OCI-LY7 (cell line): ENCODE data around the gene CYBRD1. TPM values are rescaled to one million over a fixed set of nuclear protein-coding genes. Genes with fewer than 3 reads are reported as not detected.

ENCODE experiments used
- BruUV-seq: library from RNA; stranded (reverse); fragments of 400-500 nt; replicated peaks from 2 replicates; lab custom pipeline; 2021; lab: Mats Ljungman, UMichigan
- CTCF ChIA-PET: fragments of 300-600 bp; sonication (Branson Sonifier 250); formaldehyde crosslinking; loops from one replicate; lab custom pipeline; 2022; ENCODE audit warnings: antibody characterized with exemption; ENCODE audit not compliant: unreplicated experiment; lab: Charles Lee
- POLR2A ChIA-PET: fragments of 300-600 bp; sonication (Branson Sonifier 250); formaldehyde crosslinking; loops from one replicate; lab custom pipeline; 2022; ENCODE audit warnings: antibody characterized with exemption; lab: Charles Lee
- DNase-seq: peaks from one replicate; pipeline ENCODE4 v3.0.0-alpha.2; 2015; ENCODE audit warnings: low spot score
- H2AFZ ChIP-seq: fragments of 200-600 bp; sonication (generic), shearing (Covaris generic); 2 replicates; pipeline ENCODE4 v1.6.1; 2014; ENCODE audit warnings: mild to moderate bottlenecking, antibody characterized with exemption, low read length, moderate library complexity
- H3K27ac ChIP-seq: fragments of 200-600 bp; sonication (generic); 2 replicates; pipeline ENCODE4 v1.5.1; 2014; ENCODE audit warnings: mixed run types, low read depth, mild to moderate bottlenecking, moderate library complexity, low read length, inconsistent platforms; ENCODE audit not compliant: poor library complexity, severe bottlenecking
- H3K36me3 ChIP-seq: fragments of 200-600 bp; sonication (generic); 2 replicates; pipeline ENCODE4 v1.6.1; 2014; ENCODE audit warnings: mild to moderate bottlenecking, antibody characterized with exemption, low read length, moderate library complexity, mixed read lengths; ENCODE audit not compliant: insufficient read depth
- H3K4me1 ChIP-seq: fragments of 200-600 bp; sonication (generic); 2 replicates; pipeline ENCODE4 v1.5.1; 2014; ENCODE audit warnings: mild to moderate bottlenecking, low read length; ENCODE audit not compliant: insufficient read depth, poor library complexity, severe bottlenecking
- H3K4me2 ChIP-seq: fragments of 200-600 bp; sonication (generic); 2 replicates; pipeline ENCODE4 v1.6.1; 2014; ENCODE audit warnings: mild to moderate bottlenecking, low read length
- H3K4me3 ChIP-seq: fragments of 200-600 bp; sonication (generic); 2 replicates; pipeline ENCODE4 v1.5.1; 2014; ENCODE audit warnings: mild to moderate bottlenecking, low read depth, low read length; ENCODE audit not compliant: poor library complexity, severe bottlenecking
- H3K79me2 ChIP-seq: fragments of 200-600 bp; sonication (generic); 2 replicates; pipeline ENCODE4 v1.6.1; 2016; ENCODE audit warnings: low read depth, mild to moderate bottlenecking, low read length, moderate library complexity, mixed read lengths; ENCODE audit not compliant: insufficient read depth
- H3K9me2 ChIP-seq: fragments of 200-600 bp; sonication (generic); 2 replicates; pipeline ENCODE4 v1.6.1; 2016; ENCODE audit warnings: mild to moderate bottlenecking, low read length, mixed read lengths; ENCODE audit not compliant: insufficient read depth
- H3K9me3 ChIP-seq: fragments of 200-600 bp; sonication (generic); 2 replicates; pipeline ENCODE4 v1.6.1; 2014; ENCODE audit warnings: mild to moderate bottlenecking, mixed run types, low read length, mixed read lengths
- H4K20me1 ChIP-seq: fragments of 200-600 bp; sonication (generic); 2 replicates; pipeline ENCODE4 v1.6.1; 2014; ENCODE audit warnings: mild to moderate bottlenecking, antibody characterized with exemption, low read length, moderate library complexity, mixed read lengths; ENCODE audit not compliant: insufficient read depth
- EZH2phosphoT487 ChIP-seq: fragments of 200-600 bp; sonication (generic); IDR thresholded peaks from 2 replicates; pipeline ENCODE4 v1.6.1; 2018; ENCODE audit warnings: low read depth, borderline replicate concordance, mild to moderate bottlenecking, mixed run types, antibody characterized with exemption, low read length, moderate library complexity, mixed read lengths
- intact Hi-C: fragments of 100-400 bp; cut with micrococcal nuclease; formaldehyde crosslinking; loops from one replicate; pipeline ENCODE4 v1.10.0; 2022; ENCODE audit not compliant: unreplicated experiment
- small RNA-seq: library from RNA; depleted of rRNA; stranded (forward); fragments of <200 nt; gene quantifications from one replicate; pipeline ENCODE3, GENCODE V24; 2014
- total RNA-seq, 2 experiments: library from RNA; depleted of rRNA in 1 of 2; stranded (reverse); fragments of >200 nt in 1 of 2; shearing (Covaris generic) in 1 of 2; gene quantifications; 2 replicates each; pipeline ENCODE4 v1.2.3, GENCODE V29; 2014 to 2022
- TF ChIP-seq, protein P1 (sequence below): fragments of 200-600 bp; sonication (generic); conservative IDR thresholded peaks from 2 replicates; pipeline ENCODE4 v1.5.1; 2014; ENCODE audit warnings: mild to moderate bottlenecking, antibody characterized with exemption, low read length, moderate library complexity, mixed read lengths

Gene CYBRD1
- total RNA-seq, 2 experiments from 2014 or later, result not detected

DNA sequence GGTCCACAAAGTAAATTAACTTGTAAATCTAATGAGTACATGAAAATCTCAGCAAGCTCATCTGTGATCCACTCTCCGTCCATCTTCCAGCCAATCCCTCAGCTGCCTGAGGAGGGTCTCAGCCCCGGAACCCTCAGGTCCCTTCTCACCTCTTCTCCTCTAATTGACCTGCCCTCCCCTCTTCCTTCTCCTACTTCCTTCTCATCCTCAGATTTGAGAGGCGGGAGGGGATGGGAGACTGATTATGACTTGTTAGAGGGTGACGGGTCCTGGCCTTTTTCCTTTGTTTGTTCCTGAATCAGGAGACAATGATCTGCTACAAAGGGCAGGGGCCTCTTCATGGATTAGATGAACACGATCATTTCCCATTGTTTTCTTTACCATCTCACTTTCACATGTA, 80.1 kb downstream of the CYBRD1 start:
- no peak for DNase-seq
- no peaks in the 10 kb centered on the region for H3K9me3 ChIP-seq
- H3K27ac ChIP-seq, result no peak overlapping the region
- H3K79me2 ChIP-seq, result no peaks in the 10 kb centered on the region
- H3K4me2 ChIP-seq, result no peak overlapping the region
- intact Hi-C loops, result no loop called here
- BruUV-seq, result no TSS peak
- H2AFZ ChIP-seq, result no peak overlapping the region
- no peaks in the 10 kb centered on the region for H4K20me1 ChIP-seq
- H3K36me3 ChIP-seq, result no peaks in the 10 kb centered on the region
- ChIA-PET POLR2A (interaction anchor here (0.5 kb wide), 1 partner anchor 11 kb away, joined by 4 read pairs; no protein-coding TSS in a partner anchor), CTCF (no interaction called here)
- H3K9me2 ChIP-seq, result no peaks in the 10 kb centered on the region
- H3K4me1 ChIP-seq, result no peaks in the 10 kb centered on the region
- H3K4me3 ChIP-seq, result no peak overlapping the region
- TF ChIP-seq, protein P1, sequence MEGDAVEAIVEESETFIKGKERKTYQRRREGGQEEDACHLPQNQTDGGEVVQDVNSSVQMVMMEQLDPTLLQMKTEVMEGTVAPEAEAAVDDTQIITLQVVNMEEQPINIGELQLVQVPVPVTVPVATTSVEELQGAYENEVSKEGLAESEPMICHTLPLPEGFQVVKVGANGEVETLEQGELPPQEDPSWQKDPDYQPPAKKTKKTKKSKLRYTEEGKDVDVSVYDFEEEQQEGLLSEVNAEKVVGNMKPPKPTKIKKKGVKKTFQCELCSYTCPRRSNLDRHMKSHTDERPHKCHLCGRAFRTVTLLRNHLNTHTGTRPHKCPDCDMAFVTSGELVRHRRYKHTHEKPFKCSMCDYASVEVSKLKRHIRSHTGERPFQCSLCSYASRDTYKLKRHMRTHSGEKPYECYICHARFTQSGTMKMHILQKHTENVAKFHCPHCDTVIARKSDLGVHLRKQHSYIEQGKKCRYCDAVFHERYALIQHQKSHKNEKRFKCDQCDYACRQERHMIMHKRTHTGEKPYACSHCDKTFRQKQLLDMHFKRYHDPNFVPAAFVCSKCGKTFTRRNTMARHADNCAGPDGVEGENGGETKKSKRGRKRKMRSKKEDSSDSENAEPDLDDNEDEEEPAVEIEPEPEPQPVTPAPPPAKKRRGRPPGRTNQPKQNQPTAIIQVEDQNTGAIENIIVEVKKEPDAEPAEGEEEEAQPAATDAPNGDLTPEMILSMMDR, result no peak
- TF ChIP-seq EZH2phosphoT487, result no peak

Small RNAs within 50 kb of the gene (small RNA-seq; reads per million reads assigned to genes)
- gene AC007969.2, result not detected
- gene RPL21P38, result not detected

Other genes with a start within 250 kb of the CYBRD1 start
- 6.9 and 11.8 TPM in 2 replicates for gene METTL8, start 88.5 kb upstream of the CYBRD1 start, total RNA-seq (2014; rRNA removed; shearing (Covaris generic))
- 28.3 and 33.0 TPM in 2 replicates for gene METTL8, start 88.5 kb upstream of the CYBRD1 start, total RNA-seq (2022)
- 24.1 and 25.9 TPM in 2 replicates for gene DCAF17, start 88.2 kb upstream of the CYBRD1 start, total RNA-seq (2014; rRNA removed; shearing (Covaris generic))
- gene DCAF17, start 88.2 kb upstream of the CYBRD1 start, total RNA-seq (2022), result 39.8 and 40.9 TPM in 2 replicates
- gene DYNC1I2, start 165.0 kb downstream of the CYBRD1 start, total RNA-seq (2014; rRNA removed; shearing (Covaris generic)), result 42.3 and 57.8 TPM in 2 replicates
- 58.5 and 60.1 TPM in 2 replicates for gene DYNC1I2, start 165.0 kb downstream of the CYBRD1 start, total RNA-seq (2022)